DND-41 (cell line): ENCODE results near the gene FAT1.

Source experiments
- ATAC-seq: fragments of 200-7000 bp; cut with Tn5 transposase; 3 replicates; pipeline ENCODE4 v1.9.1; 2021; ENCODE audit warnings: low read depth; ENCODE audit not compliant: insufficient read depth
- DNase-seq: peaks from one replicate; pipeline ENCODE4 v3.0.0-alpha.2; 2020
- H2AFZ ChIP-seq: 2 replicates; pipeline ENCODE4 v1.6.0; 2012; ENCODE audit warnings: low read depth, low read length
- H3K27ac ChIP-seq: 2 replicates; pipeline ENCODE4 v1.5.1; 2012; ENCODE audit warnings: low read length, inconsistent platforms
- H3K27me3 ChIP-seq: fragments of 200-600 bp; sonication (generic); 2 replicates; pipeline ENCODE4 v1.6.0; 2012; ENCODE audit warnings: low read length, mild to moderate bottlenecking, inconsistent platforms; ENCODE audit not compliant: insufficient read depth, poor library complexity
- H3K36me3 ChIP-seq: 2 replicates; pipeline ENCODE4 v1.5.1; 2012; ENCODE audit warnings: low read length, inconsistent platforms; ENCODE audit not compliant: insufficient read depth
- H3K4me1 ChIP-seq: 2 replicates; pipeline ENCODE4 v1.5.1; 2012; ENCODE audit warnings: mild to moderate bottlenecking, low read length; ENCODE audit not compliant: insufficient read depth
- H3K4me2 ChIP-seq: 2 replicates; pipeline ENCODE4 v1.6.0; 2012; ENCODE audit warnings: mild to moderate bottlenecking, moderate library complexity, low read length, inconsistent platforms; ENCODE audit not compliant: insufficient read depth
- H3K4me3 ChIP-seq, 2 experiments: fragments of 200-600 bp in 1 of 2; shearing (Covaris generic) in 1 of 2; 2 replicates each; pipeline ENCODE4 v1.5.1; 2012 to 2016; ENCODE audit warnings: inconsistent platforms in 2 of 2, low read length in 2 of 2, mild to moderate bottlenecking in 2 of 2, low read depth in 1 of 2, moderate library complexity in 1 of 2
- H3K79me2 ChIP-seq: 2 replicates; pipeline ENCODE4 v1.6.0; 2012; ENCODE audit warnings: low read length, inconsistent platforms; ENCODE audit not compliant: insufficient read depth
- H3K9ac ChIP-seq: 2 replicates; pipeline ENCODE4 v1.6.0; 2012; ENCODE audit warnings: low read depth, mild to moderate bottlenecking, inconsistent platforms, low read length, moderate library complexity
- H3K9me3 ChIP-seq: 2 replicates; pipeline ENCODE4 v1.5.1; 2012; ENCODE audit warnings: low read length, moderate library complexity, mild to moderate bottlenecking, inconsistent platforms; ENCODE audit not compliant: insufficient read depth, severe bottlenecking
- H4K20me1 ChIP-seq: 2 replicates; pipeline ENCODE4 v1.6.0; 2012; ENCODE audit warnings: low read length; ENCODE audit not compliant: insufficient read depth
- CTCF ChIP-seq: IDR thresholded peaks from 2 replicates; pipeline ENCODE4 v1.5.1; 2012; ENCODE audit warnings: borderline replicate concordance, low read length, moderate library complexity, mild to moderate bottlenecking; ENCODE audit not compliant: poor library complexity, severe bottlenecking; ENCODE audit errors: extremely low read depth
- EZH2 ChIP-seq: IDR thresholded peaks from 3 replicates; pipeline ENCODE4 v1.6.1; 2012; ENCODE audit warnings: borderline replicate concordance, low read depth, mild to moderate bottlenecking, moderate library complexity, low read length, inconsistent platforms; ENCODE audit not compliant: severe bottlenecking

The FAT1 gene

GRCh38 chr4:186691396-186691795 lies 32.3 kb downstream of the FAT1 start:
- DNase-seq (no peak), ATAC-seq (no peak)
- Histone ChIP-seq H3K27me3 (no peaks in the 10 kb centered on the region), H3K9me3 (no peaks in the 10 kb centered on the region), H2AFZ (no peak overlapping the region), H3K4me3 (no peak overlapping the region), H3K27ac (no peak overlapping the region), H3K79me2 (no peaks in the 10 kb centered on the region), H3K9ac (no peak overlapping the region), H3K36me3 (no peaks in the 10 kb centered on the region), H3K4me2 (no peak overlapping the region), H4K20me1 (no peaks in the 10 kb centered on the region), H3K4me1 (no peaks in the 10 kb centered on the region)
- TF ChIP-seq CTCF (no peak), EZH2 (no peak)

GRCh38 chr4:186689476-186689875 lies 34.2 kb downstream of the FAT1 start:
- no peak for DNase-seq
- no peak for TF ChIP-seq EZH2
- H3K36me3 ChIP-seq = no peaks in the 10 kb centered on the region
- no peak overlapping the region for H3K4me3 ChIP-seq
- H3K4me2 ChIP-seq = no peak overlapping the region
- H3K27me3 ChIP-seq = no peaks in the 10 kb centered on the region
- H3K4me1 ChIP-seq = no peaks in the 10 kb centered on the region
- no peak overlapping the region for H3K9ac ChIP-seq
- no peaks in the 10 kb centered on the region for H3K9me3 ChIP-seq
- H3K79me2 ChIP-seq = no peaks in the 10 kb centered on the region
- H3K27ac ChIP-seq = no peak overlapping the region
- no peaks in the 10 kb centered on the region for H4K20me1 ChIP-seq
- no peak for ATAC-seq
- no peak overlapping the region for H2AFZ ChIP-seq

GRCh38 chr4:186688150-186688943 lies 35.3 kb downstream of the FAT1 start:
- DNase-seq (no peak), ATAC-seq (no peak)
- TF ChIP-seq EZH2 (no peak), CTCF (no peak)
- Histone ChIP-seq H3K27ac (no peak overlapping the region), H3K4me2 (no peak overlapping the region), H3K9me3 (no peaks in the 10 kb centered on the region), H3K36me3 (no peaks in the 10 kb centered on the region), H3K79me2 (no peaks in the 10 kb centered on the region), H3K4me1 (no peaks in the 10 kb centered on the region), H3K4me3 (no peak overlapping the region), H3K9ac (no peak overlapping the region), H3K27me3 (no peaks in the 10 kb centered on the region), H4K20me1 (no peaks in the 10 kb centered on the region), H2AFZ (no peak overlapping the region)

- H2AFZ ChIP-seq = no peak overlapping the region
- H3K4me1 ChIP-seq = no peaks in the 10 kb centered on the region
- TF ChIP-seq EZH2 (no peak), CTCF (no peak)
- H3K27ac ChIP-seq = no peak overlapping the region
- no peaks in the 10 kb centered on the region for H3K9me3 ChIP-seq
- no peaks in the 10 kb centered on the region for H3K27me3 ChIP-seq
- no peaks in the 10 kb centered on the region for H3K79me2 ChIP-seq
- DNase-seq (no peak), ATAC-seq (no peak)
- H3K36me3 ChIP-seq = no peaks in the 10 kb centered on the region
- H3K4me3 ChIP-seq = no peak overlapping the region
- no peak overlapping the region for H3K9ac ChIP-seq
- no peak overlapping the region for H3K4me2 ChIP-seq
- H4K20me1 ChIP-seq = no peaks in the 10 kb centered on the region
Measured at GRCh38 chr4:186687265-186687664, 36.4 kb downstream of the FAT1 start.
